ENCODE measurements around the gene CHD1L. TPM values are rescaled to one million over a fixed set of nuclear protein-coding genes. Genes with fewer than 3 reads are reported as not detected.
"Not testable (repeated sequence)": the region's sequence is repeated elsewhere in the genome, so short reads cannot be mapped to it uniquely, and the experiment has no call there.

Gene CHD1L
- polyA plus RNA-seq, 12 donors, result 16.4 to 34.3 (median 23.6) TPM; not detected in 1

GRCh38 chr1:147264158-147264768 lies 21.8 kb downstream of the CHD1L start:
- no peak for DNase-seq

GRCh38 chr1:147266381-147266780 lies 23.9 kb downstream of the CHD1L start:
- no peak for DNase-seq

- no peak for DNase-seq
Measured at GRCh38 chr1:147267711-147268110, 25.2 kb downstream of the CHD1L start.

DNA sequence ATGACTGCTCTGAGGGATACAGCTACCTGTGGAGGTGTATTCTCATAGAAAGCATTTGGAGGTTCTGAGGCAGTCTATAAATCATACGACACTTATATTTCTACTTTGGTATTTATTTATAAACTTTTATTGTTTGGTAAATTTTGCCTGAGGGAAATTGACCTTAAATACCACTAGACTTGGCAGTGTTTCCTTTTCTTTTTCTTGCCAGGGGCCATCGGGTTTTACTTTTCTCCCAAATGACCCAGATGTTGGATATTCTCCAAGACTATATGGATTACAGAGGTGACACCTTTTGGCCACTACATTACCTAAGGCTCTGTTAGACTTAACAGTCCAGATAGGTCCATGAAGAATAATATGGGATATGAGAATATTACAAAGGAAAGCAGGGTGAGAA lies 28.2 kb downstream of the CHD1L start:
- no peak for DNase-seq

- no peak for DNase-seq
Measured at GRCh38 chr1:147272042-147272441, 29.6 kb downstream of the CHD1L start.

GRCh38 chr1:147273409-147274336 lies 31.2 kb downstream of the CHD1L start:
- DNase-seq, result peak; percentile 70

DNA sequence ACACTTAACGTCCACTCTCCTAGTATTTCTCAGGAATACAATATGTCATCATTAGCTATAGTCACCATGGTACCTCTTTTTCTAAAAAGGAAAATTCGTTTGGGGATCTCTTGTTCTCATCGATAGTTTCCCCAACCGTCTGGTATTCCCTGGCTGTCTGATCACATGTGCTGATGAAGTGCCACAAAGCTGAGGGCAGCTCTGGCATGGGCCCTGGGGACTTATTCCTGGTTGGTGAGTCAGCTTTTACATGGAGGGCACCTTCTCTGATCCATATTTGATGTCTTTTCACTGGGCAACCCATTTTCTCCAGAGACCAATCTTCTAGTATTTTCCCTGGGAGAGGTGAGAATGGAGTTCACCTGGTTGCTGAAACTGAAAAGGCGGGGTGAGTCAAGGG lies 39.5 kb downstream of the CHD1L start:
- no peak for DNase-seq

DNA sequence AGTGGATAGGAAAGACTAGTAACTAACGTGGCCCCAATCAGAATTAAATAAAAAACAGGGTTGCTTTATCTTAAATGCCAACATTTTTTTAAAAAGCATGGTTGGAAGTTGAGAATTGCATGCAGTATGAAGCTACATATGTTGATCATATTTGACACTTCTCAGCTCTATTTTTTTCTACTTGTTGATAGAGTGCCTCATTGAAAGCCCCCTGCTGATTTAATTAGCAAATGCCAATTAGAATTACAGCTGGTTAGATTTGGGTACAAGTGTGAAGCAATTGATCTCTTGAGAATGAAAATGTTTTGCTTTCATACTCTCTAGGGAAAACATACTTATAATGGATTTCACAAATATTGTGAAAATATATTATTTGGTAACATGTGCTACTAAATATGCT lies 40.5 kb downstream of the CHD1L start:
- no peak for DNase-seq

DNA sequence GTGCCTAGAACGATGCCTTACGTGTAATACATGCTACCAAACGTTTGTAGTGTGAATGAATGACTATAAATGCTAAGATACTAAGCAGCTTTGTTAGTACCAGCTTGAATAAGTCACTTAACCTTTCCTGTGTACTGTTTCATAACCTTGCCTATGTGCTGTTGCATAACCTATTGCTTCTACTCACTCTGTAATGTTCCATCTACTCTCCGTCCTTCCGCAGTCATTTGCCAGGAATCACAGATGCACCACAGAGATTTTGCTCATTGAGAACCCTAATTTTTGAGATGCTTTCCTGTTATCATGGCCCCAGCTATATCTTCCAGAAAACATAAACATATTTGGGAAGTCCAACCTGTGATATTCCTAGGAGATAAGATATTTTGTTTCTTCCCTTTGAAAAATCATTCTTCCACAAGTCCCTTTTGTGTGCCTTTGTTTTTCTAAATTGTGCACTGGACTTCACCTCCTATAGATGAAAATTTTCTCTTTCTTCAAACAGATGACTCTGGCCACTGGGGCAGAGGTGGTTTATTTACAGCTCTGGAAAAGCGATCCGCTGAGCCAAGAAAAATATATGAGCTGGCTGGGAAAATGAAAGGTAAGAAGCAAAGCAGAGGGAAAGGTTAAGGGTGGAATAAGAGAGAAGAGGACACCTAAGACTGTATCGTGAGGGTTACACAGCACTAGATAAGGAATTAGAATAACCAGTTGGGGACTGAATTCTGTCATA lies 44.8 kb downstream of the CHD1L start:
- no peak for DNase-seq

- no peak for DNase-seq
Measured at GRCh38 chr1:147292012-147292411, 49.5 kb downstream of the CHD1L start.

DNA sequence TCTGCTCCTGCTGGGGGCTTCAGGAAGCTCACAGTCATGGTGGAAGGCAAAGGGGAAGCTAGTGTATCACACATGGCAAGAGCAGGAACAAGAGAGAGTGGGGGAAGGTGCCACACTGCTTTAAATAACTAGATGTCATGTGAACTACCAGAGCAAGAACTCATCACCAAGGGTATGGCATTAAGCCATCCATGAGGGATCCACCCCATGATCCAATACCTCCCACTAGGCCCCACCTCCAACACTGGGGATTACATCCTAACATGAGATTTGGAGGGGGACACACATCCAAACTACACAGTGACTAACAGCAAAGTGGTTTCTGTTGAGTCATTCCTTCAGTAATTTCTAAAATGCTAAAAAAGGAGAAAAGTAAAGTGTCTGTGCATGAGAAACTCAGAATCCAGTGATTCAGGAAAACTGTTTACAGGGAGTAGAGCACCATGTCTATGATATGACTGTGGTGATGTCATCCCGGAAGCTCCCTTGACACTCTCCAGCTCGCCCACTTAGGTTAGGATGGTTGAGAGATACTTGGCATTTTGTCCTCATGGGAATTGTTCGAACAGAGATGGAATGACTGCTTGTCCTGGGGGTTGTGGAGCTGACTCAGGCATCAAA lies 50.3 kb downstream of the CHD1L start:
- no peak for DNase-seq

GRCh38 chr1:147297438-147297837 lies 55.0 kb downstream of the CHD1L start:
- DNase-seq, result no peak

DNA sequence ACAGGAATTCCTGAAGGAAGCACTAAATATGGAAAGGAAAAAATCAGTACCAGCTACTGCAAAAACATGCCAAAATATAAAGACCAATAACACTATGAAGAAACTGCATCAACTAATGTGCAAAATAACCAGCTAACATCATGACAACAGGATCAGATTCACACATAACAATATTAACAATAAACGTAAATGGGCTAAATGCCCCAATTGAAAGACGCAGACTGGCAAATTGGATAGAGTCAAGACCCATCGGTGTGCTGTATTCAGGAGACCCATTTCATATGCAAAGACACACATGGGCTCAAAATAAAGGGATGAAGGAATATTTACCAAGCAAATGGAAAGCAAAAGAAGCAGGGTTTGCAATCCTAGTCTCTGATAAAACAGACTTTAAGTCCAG lies 63.3 kb downstream of the CHD1L start:
- DNase-seq, result not testable (repeated sequence)

- no peak for DNase-seq
Measured at GRCh38 chr1:147316968-147317367, 74.5 kb downstream of the CHD1L start.

DNA sequence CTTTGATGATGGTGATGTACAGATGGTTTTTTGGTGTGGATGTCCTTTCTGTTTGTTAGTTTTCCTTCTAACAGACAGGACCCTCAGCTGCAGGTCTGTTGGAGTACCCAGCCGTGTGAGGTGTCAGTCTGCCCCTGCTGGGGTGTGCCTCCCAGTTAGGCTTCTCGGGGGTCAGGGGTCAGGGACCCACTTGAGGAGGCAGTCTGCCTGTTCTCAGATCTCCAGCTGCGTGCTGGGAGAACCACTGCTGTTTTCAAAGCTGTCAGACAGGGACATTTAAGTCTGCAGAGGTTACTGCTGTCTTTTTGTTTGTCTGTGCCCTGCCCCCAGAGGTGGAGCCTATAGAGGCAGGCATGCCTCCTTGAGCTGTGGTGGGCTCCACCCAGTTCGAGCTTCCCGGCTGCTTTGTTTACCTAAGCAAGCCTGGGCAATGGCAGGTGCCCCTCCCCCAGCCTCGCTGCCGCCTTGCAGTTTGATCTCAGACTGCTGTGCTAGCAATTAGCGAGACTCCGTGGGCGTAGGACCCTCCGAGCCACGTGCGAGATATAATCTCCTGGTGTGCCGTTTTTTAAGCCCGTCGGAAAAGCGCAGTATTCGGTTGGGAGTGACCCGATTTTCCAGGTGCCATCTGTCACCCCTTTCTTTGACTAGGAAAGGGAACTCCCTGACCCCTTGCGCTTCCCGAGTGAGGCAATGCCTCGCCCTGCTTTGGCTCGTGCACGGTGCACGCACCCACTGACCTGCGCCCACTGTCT lies 84.6 kb downstream of the CHD1L start:
- DNase-seq, result not testable (repeated sequence)

DNA sequence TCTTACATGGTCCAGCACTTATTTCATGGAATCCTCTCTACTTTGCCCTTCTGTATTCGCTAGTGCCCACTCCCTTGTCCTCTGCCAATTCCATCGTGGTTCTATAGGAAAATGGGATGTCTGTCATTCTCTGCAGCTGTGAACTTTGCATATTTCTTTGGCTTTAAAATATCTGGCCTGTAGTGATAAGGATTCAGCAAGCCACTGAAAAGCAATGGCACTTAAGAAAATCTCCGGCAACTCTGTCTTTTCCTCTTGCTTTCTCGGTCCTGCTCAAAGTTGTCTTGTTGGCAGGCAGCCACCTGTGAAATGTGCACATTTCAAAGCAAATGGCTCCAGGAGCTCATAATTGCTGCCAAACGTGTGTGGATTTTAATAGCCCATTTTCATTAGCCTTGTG lies 91.8 kb downstream of the CHD1L start:
- no peak for DNase-seq

GRCh38 chr1:147336291-147336690 lies 93.8 kb downstream of the CHD1L start:
- no peak for DNase-seq

- peak; percentile 81 for DNase-seq
Measured at GRCh38 chr1:147337040-147337630, 94.7 kb downstream of the CHD1L start.

GRCh38 chr1:147338571-147338970 lies 96.1 kb downstream of the CHD1L start:
- DNase-seq, result no peak

DNA sequence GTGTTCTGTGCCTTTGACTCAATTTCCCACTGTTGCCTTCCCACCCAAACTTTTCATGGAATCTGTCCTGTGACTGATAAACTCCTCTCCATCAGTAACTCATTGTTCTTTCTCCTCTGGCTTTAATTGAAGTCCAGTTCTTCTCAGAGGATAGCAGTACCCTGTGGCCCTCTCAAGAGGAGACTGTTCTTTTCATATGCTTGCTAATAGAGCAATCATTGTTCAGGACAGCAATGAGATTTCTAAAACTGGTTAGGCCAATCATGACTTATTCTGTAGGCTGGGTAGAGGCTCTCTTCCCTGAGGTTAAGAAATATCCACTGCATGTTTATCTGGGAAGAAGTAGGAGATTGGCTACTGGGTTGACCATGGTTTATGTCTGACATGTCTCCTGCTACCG lies 98.8 kb downstream of the CHD1L start:
- DNase-seq, result no peak
